B cell (primary cell): Measurements from ENCODE around the gene LMAN2. TPM values are rescaled to one million over a fixed set of nuclear protein-coding genes. Genes with fewer than 3 reads are reported as not detected.

Experiments
- ATAC-seq: fragments of 200-7000 bp; cut with Tn5 transposase; one replicate; pipeline ENCODE4 v1.10.0; 2021; ENCODE audit warnings: low read depth, mild to moderate bottlenecking, moderate number of reproducible peaks, moderate library complexity
- CTCF ChIA-PET: fragments of 350-600 bp; sonication (Branson Sonifier 250); formaldehyde crosslinking; loops from one replicate; lab custom pipeline; 2021; ENCODE audit warnings: antibody characterized with exemption, inconsistent platforms; lab: Charles Lee
- POLR2A ChIA-PET: fragments of 350-600 bp; sonication (Branson Sonifier 250); formaldehyde crosslinking; loops from one replicate; lab custom pipeline; 2021; ENCODE audit warnings: antibody characterized with exemption; lab: Charles Lee
- DNase-seq: peaks from one replicate; pipeline ENCODE4 v3.0.0; 2013
- H2AFZ ChIP-seq: 2 replicates; pipeline ENCODE4 v1.6.1; 2012; ENCODE audit warnings: mild to moderate bottlenecking, low read depth, low read length; ENCODE audit not compliant: insufficient read depth, poor library complexity, severe bottlenecking
- H3K27ac ChIP-seq, 2 donors: 1 replicate in 1 of 2; 2 replicates in 1 of 2; pipeline ENCODE4 v1.5.1; 2012 to 2013; ENCODE audit warnings: low read length in 2 of 2, mild to moderate bottlenecking in 2 of 2, moderate library complexity in 1 of 2
- H3K27me3 ChIP-seq, 4 experiments: fragments of 200-600 bp in 1 of 4; sonication (generic) in 1 of 4; replicated peaks in 1 of 4; 1 replicate in 2 of 4; 2 replicates in 2 of 4; pipeline versions ENCODE4 v1.6.1 to v1.7.0; 2013 to 2016; ENCODE audit warnings: low read length in 3 of 4, mild to moderate bottlenecking in 2 of 4, mixed read lengths in 1 of 4, moderate library complexity in 1 of 4; ENCODE audit not compliant: insufficient read depth in 4 of 4, control insufficient read depth in 3 of 4; ENCODE audit errors: control extremely low read depth in 1 of 4
- H3K36me3 ChIP-seq, 2 experiments: replicated peaks in 1 of 2; 1 replicate in 1 of 2; 2 replicates in 1 of 2; pipeline versions ENCODE4 v1.6.1 to v1.7.1; 2013; ENCODE audit warnings: low read length in 1 of 2; ENCODE audit not compliant: insufficient read depth in 2 of 2, control insufficient read depth in 1 of 2; ENCODE audit errors: control extremely low read depth in 1 of 2, extremely low read depth in 1 of 2
- H3K4me1 ChIP-seq, 2 donors: fragments of 200-600 bp in 1 of 2; sonication (generic) in 1 of 2; 1 replicate in 1 of 2; 2 replicates in 1 of 2; pipeline versions ENCODE4 v1.5.1 to v1.6.1; 2013 to 2017; ENCODE audit warnings: low read length in 2 of 2; ENCODE audit not compliant: control insufficient read depth in 2 of 2, insufficient read depth in 2 of 2
- H3K4me2 ChIP-seq: replicated peaks from 2 replicates; pipeline ENCODE3; 2012; ENCODE audit warnings: mild to moderate bottlenecking, low read depth, low read length; ENCODE audit not compliant: poor library complexity, severe bottlenecking
- H3K4me3 ChIP-seq, 5 experiments: fragments of 200-600 bp in 1 of 5; sonication (generic) in 1 of 5; 1 replicate in 3 of 5; 2 replicates in 2 of 5; pipeline versions ENCODE4 v1.5.1 to v1.7.0; 2011 to 2016; ENCODE audit warnings: low read length in 4 of 5, mild to moderate bottlenecking in 4 of 5, low read depth in 2 of 5, control low read depth in 1 of 5, moderate library complexity in 1 of 5; ENCODE audit not compliant: insufficient read depth in 1 of 5; ENCODE audit errors: control extremely low read depth in 1 of 5, extremely low read depth in 1 of 5
- H3K79me2 ChIP-seq: fragments of 200-600 bp; sonication (generic); one replicate; pipeline ENCODE4 v1.6.0; 2016; ENCODE audit warnings: low read length; ENCODE audit not compliant: control insufficient read depth, insufficient read depth
- H3K9ac ChIP-seq: fragments of 200-600 bp; sonication (generic); 2 replicates; pipeline ENCODE4 v1.6.1; 2017; ENCODE audit warnings: mild to moderate bottlenecking, low read length, moderate library complexity
- H3K9me3 ChIP-seq, 3 donors: one replicate each; pipeline versions ENCODE4 v1.6.1 to v1.7.1; 2013; ENCODE audit warnings: low read length in 2 of 3; ENCODE audit not compliant: control insufficient read depth in 2 of 3, insufficient read depth in 1 of 3; ENCODE audit errors: control extremely low read depth in 1 of 3
- H4K20me1 ChIP-seq: 2 replicates; pipeline ENCODE4 v1.6.0; 2012; ENCODE audit warnings: mild to moderate bottlenecking, low read length; ENCODE audit not compliant: insufficient read depth, control insufficient read depth, poor library complexity, severe bottlenecking
- H3K27ac Mint-ChIP-seq: one replicate; pipeline ENCODE4 v1.8.0; 2021; ENCODE audit warnings: mixed read lengths
- H3K27me3 Mint-ChIP-seq: one replicate; pipeline ENCODE4 v1.8.0; 2021; ENCODE audit warnings: mixed read lengths
- H3K4me1 Mint-ChIP-seq: one replicate; pipeline ENCODE4 v1.8.0; 2021; ENCODE audit warnings: mixed read lengths
- H3K4me3 Mint-ChIP-seq: one replicate; pipeline ENCODE4 v1.8.0; 2021; ENCODE audit warnings: mixed read lengths
- H3K9me3 Mint-ChIP-seq: one replicate; pipeline ENCODE4 v1.8.0; 2022; ENCODE audit warnings: mixed read lengths; ENCODE audit not compliant: insufficient read depth
- CTCF ChIP-seq: fragments of 200-600 bp; IDR thresholded peaks from one replicate; pipeline ENCODE4 v1.8.0; 2022; ENCODE audit warnings: antibody characterized with exemption, mild to moderate bottlenecking
- EZH2 ChIP-seq: IDR thresholded peaks from 2 replicates; pipeline ENCODE4 v1.6.1; 2012; ENCODE audit warnings: borderline replicate concordance, low read depth, mild to moderate bottlenecking, moderate library complexity, low read length; ENCODE audit not compliant: insufficient read depth, poor library complexity, severe bottlenecking
- WGBS: methylation state at CpG from one replicate; pipeline ENCODE4 v1.1.5; 2013; ENCODE audit warnings: missing lambda C conversion rate; ENCODE audit not compliant: insufficient coverage; 5-methylcytosine and 5-hydroxymethylcytosine counted together
- intact Hi-C: fragments of 100-400 bp; cut with micrococcal nuclease; formaldehyde crosslinking; loops from one replicate; pipeline ENCODE4 v1.10.0; 2022
- polyA plus RNA-seq: library from polyadenylated mRNA; depleted of rRNA; stranded (reverse); fragments of >200 nt; gene quantifications from 2 replicates; pipeline ENCODE4 v1.2.3, GENCODE V29; 2012
- total RNA-seq, 2 donors: library from RNA; stranded (reverse); fragments of 120-200 nt in 1 of 2; gene quantifications; 1 replicate in 1 of 2; 2 replicates in 1 of 2; pipeline versions ENCODE4 v1.2.3 to v1.2.4, GENCODE V29; 2013 to 2022

Gene LMAN2
- total and polyA plus RNA-seq, 2 donors (not counting 1 experiment from before 2014, with no cell fraction given) = 99.4 to 123 TPM

- H3K9me3 Mint-ChIP-seq = no peaks in the 10 kb centered on the region
- no peak overlapping the region for H3K27ac ChIP-seq
- peaks cover 24% of the 10 kb centered on the region for H3K27me3 Mint-ChIP-seq
- H3K36me3 ChIP-seq = no peaks in the 10 kb centered on the region
- H3K4me2 ChIP-seq = no peak overlapping the region
- ChIA-PET POLR2A (no interaction called here), CTCF (interaction anchor here (1.0 to 10.1 kb wide), 3 partner anchors 17 to 77 kb away, joined by 3 to 186 read pairs (median 6); no protein-coding TSS in a partner anchor)
- 89% methylated on average over 8 of the region's 8 CpGs for WGBS
- DNase-seq (no peak), ATAC-seq (no peak)
- intact Hi-C loops = no loop called here
- H3K9me3 ChIP-seq = no peaks in the 10 kb centered on the region
- peaks cover 14 to 24% of the 10 kb centered on the region in 2 donors for H3K4me1 ChIP-seq
- H4K20me1 ChIP-seq = no peaks in the 10 kb centered on the region
- H3K27ac Mint-ChIP-seq = no peak overlapping the region
- no peak overlapping the region for H2AFZ ChIP-seq
- TF ChIP-seq EZH2 (no peak), CTCF (no peak)
- H3K9ac ChIP-seq = no peak overlapping the region
- H3K4me3 ChIP-seq = no peak overlapping the region
- H3K4me3 Mint-ChIP-seq = no peak overlapping the region
- H3K4me1 Mint-ChIP-seq = peaks cover 25% of the 10 kb centered on the region
- H3K27me3 ChIP-seq = peaks cover 0 to 16% (median 0%) of the 10 kb centered on the region in 4 experiments
- no peaks in the 10 kb centered on the region for H3K79me2 ChIP-seq
Measured at GRCh38 chr5:177386542-177386941, 35.1 kb upstream of the LMAN2 start.

DNA sequence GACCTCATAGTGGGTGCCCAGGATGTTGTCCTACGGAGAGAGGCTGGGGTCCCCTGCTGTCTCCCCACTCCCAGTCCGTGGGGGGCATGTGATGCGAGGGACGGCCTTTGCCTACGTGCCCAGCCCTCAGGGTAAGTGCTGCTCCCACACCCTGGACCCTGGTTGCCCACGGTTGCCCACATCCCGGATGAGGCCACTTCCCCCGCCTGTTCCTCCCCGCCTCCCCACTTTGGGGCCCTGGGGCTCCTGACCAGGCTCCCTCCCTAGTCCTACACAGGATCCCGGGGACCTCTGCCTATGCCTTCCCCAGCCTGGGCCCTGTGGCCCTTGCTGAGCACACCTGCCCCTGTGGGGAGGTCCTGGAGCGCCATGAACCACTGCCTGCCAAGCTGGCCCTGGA is 34.3 kb upstream of the LMAN2 start:
- POLR2A ChIA-PET = no interaction called here
- H3K4me3 Mint-ChIP-seq = no peak overlapping the region

More for the DNA sequence above, 34.3 kb upstream of the LMAN2 start:
- peaks cover 13 to 22% of the 10 kb centered on the region in 2 donors for H3K4me1 ChIP-seq
- no peaks in the 10 kb centered on the region for H4K20me1 ChIP-seq
- intact Hi-C loops = no loop called here
- no peak overlapping the region for H2AFZ ChIP-seq
- H3K4me1 Mint-ChIP-seq = peaks cover 25% of the 10 kb centered on the region
- H3K27me3 ChIP-seq = peaks cover 0 to 16% (median 0%) of the 10 kb centered on the region in 4 experiments
- CTCF ChIA-PET = interaction anchor here (1.2 to 10.1 kb wide), 2 partner anchors 18 to 70 kb away, joined by 6 to 186 read pairs; no protein-coding TSS in a partner anchor
- H3K79me2 ChIP-seq = no peaks in the 10 kb centered on the region
- H3K9me3 Mint-ChIP-seq = no peaks in the 10 kb centered on the region
- H3K27me3 Mint-ChIP-seq = peaks cover 24% of the 10 kb centered on the region
- H3K36me3 ChIP-seq = no peaks in the 10 kb centered on the region
- H3K4me2 ChIP-seq = no peak overlapping the region
- no peak for TF ChIP-seq CTCF
- TF ChIP-seq EZH2 = no peak
- ATAC-seq (no peak), DNase-seq (no peak)
- H3K9ac ChIP-seq = no peak overlapping the region
- no peaks in the 10 kb centered on the region for H3K9me3 ChIP-seq
- 61% methylated on average over 11 of the region's 11 CpGs for WGBS
- H3K27ac Mint-ChIP-seq = no peak overlapping the region
- H3K4me3 ChIP-seq = no peak overlapping the region
- H3K27ac ChIP-seq = no peak overlapping the region
